GM18520 (cell line): ENCODE data around the gene DOCK1.

ENCODE experiments used
- ATAC-seq: cut with Tn5 transposase; IDR thresholded peaks from one replicate; pipeline ENCODE4 v1.9.1; 2021; ENCODE audit not compliant: unreplicated experiment

DOCK1 gene

DNA sequence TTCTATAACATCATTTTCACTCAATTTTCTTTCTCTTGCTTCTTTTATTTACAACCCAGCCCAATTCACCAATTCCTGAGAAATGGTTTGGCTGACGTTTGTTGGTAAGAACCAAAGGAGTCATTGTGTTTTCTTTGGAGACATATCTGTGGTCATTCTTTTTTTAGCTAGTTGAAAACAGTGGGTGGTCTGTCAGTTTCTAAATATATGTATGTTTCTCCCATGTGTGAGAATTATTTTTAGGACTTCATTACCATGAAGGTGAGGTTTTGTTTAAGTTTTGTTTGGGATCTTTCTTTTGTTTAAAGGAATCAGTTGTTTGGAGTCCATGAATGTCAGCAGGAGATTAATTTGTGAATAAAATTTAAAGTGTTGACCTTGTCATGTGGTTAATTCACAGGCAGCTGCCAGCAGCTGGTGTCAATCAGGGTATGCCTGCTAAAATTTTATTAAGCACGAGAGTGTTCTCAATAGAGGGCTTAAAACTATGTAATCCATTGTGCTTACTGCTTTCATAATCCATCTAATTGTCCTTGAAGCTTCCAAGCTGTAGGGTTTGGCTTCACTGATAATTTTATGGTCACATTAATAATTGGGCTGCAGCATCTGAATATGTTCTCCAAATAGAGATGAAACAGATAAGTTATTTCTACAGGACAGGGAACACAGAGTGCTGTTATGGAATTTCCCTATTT is 252.4 kb downstream of the DOCK1 start:
- no peak for ATAC-seq

DNA sequence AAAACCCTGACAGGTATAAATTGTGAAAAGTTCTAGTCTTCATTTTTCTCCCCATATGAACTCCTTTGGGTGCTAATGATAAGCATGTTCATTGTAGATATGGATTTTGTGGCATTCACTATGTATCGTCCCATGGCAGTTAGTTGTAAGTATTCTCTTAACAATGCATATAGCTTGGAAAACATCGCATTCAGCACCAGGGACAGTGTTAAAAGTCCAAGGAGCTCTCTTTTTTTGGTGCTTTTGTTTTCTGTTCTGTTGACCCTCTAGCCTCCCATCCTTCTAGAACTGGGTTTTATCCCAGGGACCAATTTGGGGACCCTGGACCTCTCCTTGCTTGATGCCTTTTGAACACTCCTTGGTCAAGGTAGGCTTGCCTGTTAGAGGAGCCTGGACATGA is 253.4 kb downstream of the DOCK1 start:
- no peak for ATAC-seq

DNA sequence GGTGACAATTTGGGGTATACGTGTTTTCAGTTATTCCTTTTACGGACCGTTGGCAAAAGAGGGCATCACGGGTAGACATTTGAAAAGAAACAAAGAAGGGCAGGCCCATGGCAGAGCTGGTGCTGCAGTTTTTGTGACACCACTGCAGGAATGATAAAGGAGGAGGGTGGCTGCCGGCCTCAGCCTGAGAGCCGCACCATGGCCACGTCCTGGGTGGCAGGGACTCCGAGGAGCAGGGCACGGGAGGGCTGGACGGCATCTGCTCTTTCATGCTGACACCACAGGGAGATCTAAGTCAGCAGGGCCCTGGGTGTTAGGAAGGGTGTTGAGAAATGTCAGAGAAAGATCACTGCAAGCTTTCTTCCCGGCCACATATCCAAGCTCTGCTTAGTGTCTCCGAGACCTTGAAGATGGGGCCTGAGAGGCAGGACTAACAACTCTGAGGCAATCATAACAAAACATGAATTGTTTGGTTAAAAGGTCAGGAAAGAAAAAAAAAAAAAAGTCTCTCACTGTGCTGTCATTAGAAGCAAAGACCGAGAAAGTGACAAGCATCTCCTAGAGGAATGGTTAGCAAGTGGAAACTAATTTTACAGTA is 254.5 kb downstream of the DOCK1 start:
- no peak for ATAC-seq

DNA sequence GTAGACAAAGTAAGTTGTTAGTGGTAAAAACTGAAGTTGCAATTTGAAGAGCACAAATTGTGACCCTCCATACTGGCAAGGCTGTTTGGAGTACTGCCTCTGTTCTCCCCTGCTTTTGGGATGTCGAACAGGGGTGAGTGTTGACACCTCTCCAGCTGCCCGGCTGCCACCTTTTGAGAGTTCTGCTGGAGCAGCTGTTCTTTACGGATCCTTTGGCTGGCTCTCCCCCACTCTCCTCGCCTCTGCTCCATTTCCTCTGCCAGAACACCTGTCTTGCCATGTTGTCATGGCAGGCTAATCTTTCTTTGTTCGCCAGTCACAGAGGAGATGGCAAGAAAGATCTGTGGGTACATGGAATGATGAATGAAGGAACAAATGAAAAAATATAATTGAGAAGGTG is 256.3 kb downstream of the DOCK1 start:
- no peak for ATAC-seq

DNA sequence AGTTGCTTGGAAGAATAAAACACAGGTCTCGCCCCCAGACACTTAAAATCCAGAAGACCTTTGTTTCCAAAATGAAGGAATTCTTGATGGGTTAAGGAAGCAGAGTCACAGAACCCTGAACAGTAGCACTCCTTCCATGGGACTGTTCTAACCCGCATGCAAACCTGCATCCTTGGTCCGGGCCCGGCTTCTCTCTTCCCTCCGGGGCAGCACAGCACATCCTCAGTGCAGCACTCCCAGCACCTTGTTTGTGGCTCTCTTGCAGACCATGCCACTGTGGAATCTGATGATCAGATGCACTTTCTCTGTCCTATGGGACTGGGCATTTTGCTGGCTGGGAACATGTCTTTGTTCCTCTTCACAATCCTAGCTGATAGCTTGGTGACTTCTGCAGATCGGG is 257.6 kb downstream of the DOCK1 start:
- no peak for ATAC-seq

DNA sequence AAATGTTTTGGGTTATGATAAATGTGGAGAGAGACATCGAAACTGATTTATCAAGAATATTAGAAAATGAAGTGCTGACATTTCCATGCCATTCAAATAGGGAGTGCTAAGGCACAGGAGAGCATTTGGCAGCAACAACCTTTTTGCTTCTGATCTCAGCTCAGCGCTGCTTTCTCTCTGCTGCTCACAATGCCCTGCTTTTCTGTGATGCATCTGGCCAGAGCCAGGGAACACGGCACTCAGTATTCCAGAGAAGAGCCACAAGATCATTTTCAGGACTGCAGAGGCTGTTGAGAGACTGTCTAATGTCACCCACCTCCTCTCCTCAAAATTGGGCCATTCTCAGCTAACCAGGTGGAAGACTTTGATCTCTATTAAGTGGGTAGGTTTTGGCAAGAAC is 263.0 kb downstream of the DOCK1 start:
- no peak for ATAC-seq

DNA sequence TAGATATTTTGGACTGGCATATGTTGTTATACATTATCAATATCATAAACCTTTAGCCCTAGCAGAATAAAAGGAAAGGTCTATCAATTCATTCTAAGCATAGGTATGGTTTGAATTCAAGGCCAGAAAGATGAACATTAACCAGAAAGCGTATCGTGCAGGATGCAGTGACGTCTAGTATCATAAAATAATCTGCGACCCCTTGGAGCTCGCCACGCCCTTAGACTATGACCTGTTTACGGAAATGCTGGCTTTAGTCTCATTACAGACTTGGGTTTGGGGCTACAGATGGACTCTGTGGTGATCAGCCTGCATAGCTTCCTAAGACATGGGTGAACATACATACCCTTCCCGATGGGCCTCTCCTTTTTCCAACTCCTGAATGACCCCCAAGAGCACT is 269.6 kb downstream of the DOCK1 start:
- no peak for ATAC-seq

DNA sequence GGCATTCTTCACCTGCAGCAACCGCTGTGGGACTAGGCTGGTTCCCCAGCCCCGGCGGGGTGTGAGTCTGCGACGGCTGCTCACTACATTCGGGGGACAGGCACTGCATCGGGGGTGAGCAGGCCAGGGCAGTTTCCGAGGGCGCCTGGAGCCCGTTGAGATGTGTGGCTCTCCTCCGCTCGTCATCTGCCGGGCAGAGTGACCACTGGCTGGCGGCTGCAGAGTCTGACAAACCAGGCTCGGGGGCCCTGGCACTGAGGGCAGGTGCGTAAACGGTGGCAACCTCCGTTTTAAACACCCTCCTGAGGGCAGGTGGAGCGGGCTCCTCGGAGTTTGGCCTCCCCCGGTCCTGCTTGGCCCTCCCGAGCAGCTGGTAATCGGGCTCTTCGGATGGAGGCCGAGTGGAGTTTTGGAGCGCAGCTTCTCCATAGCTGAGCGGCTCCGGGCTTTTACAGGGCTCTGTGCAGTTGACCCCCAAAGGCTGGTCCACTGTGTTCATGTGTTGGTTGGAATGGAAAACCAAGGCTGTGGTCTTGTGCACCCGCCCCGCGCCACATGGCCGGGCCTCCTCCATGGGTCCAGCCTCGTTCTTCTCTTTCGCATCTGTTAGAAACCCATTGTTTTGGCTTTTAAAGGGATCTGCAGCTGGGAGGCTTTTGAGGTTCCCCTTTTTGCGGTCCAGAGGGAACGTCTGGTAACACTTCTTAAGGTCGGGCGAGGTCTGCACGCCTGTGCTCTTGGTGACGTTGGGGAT is 270.3 kb downstream of the DOCK1 start:
- ATAC-seq: no peak

DNA sequence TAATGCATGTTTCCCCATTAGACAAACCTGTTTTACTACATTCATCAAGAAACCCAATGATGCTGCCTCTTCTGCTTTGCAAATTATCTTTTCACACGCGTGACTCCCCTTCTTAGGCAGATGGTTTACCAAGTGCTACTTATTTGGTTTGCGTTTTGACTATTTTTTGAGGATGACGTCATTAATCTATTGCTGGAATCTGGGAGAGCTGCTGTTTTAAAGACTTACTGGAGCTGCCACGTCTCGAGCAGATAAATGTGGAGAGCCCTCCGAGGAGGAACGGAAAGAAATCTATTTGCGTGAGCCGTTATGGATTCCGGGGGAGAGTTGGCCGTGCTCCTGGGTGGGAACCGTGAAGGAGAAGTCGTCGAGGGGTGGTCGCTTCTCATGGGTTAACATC is 271.4 kb downstream of the DOCK1 start:
- no peak for ATAC-seq

DNA sequence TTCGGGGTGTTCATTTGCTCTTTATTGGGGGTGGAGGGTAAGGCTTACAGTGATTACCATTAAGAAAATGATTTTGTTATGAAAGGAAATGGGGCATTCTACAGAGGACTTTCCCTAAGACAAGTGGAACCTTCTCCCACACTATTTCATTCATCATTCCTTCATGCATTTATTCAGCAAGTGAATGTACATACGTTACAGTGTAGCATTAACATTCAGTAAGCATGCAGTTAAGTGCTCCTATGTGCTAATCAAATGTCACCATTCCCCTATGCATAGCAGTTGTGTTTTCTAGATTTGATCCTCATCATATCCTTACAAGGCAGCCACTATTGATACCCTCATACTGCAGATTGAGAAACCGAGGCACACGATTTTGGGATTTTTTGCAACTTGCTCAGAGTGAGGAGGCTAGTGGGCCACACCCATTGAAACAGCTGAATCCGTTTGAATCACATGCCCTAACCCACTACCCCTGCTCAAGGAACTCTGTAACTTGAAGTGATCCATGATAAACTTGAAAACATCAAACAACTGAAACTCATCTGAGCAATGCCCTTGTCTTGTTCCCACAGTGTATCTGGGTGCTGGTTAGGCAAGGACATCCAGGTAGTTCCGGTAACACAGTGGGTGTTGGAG is 274.5 kb downstream of the DOCK1 start:
- ATAC-seq: no peak

DNA sequence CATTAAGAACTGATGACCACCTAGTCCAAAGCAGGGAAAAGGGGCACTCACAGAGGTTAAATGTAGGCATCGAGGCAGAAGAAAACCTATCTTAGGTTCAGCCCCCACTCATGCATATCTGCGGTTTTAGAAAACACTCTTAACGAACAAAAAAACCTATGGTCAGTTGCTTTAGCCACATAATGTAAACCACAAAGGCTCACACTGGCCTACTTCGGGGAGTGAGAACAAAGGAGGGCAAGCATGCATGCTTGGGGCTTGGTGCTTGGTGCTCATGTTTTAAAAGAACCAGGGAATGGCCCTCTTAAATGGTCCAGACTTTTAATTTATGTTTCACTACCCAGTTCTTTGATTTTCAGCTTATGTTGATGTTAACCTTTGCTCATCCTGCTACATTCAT is 276.9 kb downstream of the DOCK1 start:
- ATAC-seq: no peak

DNA sequence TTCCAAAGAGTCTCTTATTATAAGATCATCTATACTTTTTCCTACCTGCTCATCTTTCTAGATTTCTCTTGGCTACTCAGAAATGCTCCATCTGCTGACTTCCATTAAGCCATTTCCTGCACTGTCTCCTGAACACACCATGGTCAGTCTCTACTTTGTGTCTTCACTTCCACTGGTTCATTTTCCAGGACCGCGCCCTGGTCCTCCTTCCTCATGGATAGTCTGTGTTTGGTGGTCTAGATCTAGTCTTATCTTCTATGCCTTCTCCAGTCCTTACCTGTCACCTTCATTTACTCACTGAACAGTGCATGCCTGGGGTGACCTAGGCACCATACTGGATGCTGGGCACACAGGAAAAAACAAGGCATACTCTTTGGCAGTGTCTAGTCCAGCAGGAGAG is 279.4 kb downstream of the DOCK1 start:
- ATAC-seq: no peak

DNA sequence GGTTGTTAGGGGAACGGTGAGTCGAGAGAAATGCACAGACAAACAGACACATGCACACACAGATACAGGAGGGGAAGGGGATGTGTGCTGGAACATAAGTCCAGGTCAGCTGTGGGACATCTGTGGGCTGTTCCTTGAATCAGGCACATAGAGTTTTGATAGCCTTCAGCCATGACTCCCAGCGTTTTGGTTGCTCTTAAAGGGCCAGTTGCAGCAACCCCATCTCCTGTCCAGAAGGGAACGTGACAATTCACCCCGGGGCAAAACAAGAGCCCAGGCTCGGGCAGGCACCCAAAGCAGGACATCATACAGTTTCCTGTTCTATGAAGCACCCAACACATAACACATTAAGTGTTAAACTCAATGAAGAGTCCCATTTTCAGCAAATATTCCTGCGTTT is 281.6 kb downstream of the DOCK1 start:
- ATAC-seq: no peak

DNA sequence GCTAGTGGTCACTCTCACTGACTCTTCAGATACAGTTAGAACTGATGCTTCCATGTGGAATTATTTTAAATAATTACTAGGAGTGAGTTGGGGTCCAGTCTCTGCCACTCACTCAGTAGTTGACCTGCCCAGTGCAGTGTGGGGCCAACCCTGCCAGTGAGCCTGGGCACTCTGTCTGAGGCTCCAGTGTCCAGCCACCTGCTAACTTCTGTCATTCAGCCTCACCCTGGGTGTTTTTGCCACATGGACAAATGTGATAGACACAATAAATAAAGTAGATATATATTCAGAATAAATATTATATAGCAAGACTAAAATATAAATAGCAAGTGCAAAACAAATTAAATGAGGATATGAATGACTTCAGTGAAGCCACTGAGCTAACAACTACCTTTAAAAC is 284.0 kb downstream of the DOCK1 start:
- ATAC-seq: no peak

DNA sequence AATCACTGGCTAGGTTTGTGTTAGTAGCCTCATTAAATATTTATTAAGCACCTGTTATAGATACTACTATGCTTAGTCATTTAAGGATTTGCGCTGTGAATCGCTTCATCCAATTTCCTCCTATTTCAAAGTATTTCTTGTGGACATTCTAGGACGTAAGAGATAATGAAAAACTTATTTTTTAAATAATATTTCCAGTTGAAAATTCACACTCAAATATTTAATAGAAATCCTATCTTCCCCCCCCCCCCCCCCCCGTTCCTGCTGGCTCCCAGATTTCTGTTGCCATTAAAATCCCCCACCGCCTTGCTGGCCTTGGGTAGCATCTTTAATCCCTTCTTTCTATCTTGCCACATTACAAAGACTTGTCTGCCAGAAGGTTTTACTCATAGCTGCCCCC is 285.2 kb downstream of the DOCK1 start:
- ATAC-seq: no peak

DNA sequence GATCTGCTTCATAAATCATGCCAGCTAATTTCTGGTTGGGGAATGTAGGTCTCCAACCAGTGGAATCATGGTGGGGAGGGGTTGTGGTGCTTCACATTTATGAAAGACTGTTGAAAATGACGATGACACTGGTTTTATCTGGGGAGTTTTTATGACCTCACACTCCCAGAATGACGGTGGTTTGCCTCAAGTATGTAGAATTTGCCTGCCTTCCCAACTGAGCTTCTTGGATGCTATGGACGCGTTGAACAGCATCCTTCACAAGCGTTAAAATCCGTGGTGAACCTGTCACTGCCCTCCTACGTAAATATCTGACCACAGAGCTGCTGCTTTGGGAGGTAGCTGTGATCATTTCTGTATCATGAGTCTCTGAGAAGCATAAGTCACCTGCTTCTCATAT is 287.9 kb downstream of the DOCK1 start:
- no peak for ATAC-seq

DNA sequence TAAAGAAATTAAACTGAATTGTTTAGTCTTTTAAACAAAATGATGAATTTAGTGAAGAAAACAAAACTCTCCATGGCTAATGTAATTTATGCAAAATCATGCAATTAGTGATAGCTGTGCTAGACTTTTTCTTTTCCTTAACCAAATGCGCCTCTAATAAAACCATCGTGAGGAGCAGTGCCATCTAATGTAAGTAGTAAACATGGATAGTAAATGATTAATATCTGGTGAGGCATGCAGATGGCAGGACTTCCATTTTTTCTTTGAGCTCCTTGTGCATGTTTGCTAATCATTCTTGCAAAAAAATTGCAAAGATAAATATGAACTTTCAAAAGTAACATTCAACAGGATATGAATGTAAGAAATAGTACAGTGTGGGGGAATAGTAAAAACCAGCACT is 288.9 kb downstream of the DOCK1 start:
- ATAC-seq: no peak

DNA sequence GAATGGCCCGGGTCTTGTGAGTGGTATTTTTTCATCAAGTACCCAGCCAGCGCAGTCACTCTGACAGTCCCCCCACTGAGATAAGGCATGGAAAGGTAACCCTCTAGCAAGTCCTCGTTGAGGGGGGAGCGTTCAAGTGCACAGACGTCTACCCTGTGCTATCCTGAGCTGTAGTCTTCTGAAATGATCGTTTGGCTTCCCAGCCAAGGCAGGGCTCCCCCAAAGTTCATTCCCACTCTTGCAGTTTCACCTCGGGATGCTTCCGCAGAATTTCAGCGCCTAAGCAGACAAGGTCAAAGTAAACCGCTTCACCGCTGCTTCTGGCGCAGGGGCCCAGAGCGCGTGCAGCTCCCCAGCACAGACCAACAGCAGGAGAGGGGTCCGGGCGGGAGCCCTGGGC is 289.4 kb downstream of the DOCK1 start:
- ATAC-seq: no peak

DNA sequence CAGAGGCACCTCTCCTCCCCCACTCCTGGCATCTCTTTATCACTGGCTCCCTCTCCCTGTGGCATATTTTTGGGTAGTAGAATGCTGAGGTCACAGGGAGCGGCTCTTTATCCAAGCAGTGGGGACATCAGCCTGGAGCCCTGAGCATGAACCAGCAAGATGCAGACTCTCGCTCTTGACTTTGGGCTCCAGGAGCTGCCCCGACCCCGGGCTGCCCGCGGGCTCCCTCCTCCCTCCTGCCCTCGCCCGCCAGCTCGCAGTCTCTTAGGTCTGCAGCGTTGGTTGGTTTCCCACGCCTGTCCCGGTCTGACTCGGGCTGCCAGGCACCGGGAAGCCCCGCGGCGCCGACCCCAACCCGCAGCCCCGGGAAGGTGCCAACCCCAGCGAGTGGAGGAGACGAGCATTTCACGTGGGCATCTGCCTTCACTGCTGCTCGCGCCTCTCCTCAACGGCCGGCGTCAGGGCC is 289.8 kb downstream of the DOCK1 start:
- no peak for ATAC-seq

DNA sequence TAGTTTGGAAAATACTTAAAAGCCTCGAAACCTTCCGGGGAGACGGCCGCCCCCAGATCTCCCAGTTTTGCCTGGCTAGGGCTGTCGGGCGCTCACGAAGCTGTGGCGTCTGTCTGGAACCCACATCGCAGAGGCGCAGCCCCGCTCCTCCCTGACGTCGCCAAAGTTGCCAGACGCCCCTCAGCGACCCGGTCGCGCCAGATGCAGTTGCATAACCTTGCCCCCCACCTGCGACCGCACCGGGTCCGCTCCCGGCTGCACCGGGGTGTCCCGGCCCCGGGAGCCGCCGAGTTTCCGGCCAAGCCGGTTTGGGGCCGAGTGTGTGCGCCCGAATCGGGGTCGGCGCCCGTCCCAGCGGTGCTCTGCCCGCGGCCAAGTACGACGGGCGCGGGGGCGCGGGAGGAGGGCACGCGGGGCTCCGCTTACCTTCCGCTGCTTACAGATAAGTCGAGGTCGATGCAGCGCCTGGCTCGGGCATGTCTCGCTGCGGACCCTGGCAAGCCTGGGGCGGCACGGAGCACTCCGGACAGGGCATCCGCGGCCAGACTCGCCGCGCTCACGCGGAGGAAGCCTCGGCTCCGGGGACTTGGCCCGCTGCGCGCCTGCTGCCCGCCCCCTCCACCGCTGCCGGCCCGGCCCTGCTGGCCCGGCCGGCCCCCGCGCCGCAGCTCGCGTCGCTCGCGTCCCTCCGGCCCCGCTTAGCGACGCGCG is 290.5 kb downstream of the DOCK1 start:
- ATAC-seq: no peak
